ENCODE results near the gene CFD. TPM values are rescaled to one million over a fixed set of nuclear protein-coding genes. Genes with fewer than 3 reads are reported as not detected.

The CFD gene
- total RNA-seq, 2 experiments from 2014 or later: 0.35 TPM; not detected in 1

GRCh38 chr19:879711-880438 lies 20.4 kb downstream of the CFD start:
- H3K9me3 ChIP-seq (ENCODE audit: low read length): no peaks in the 10 kb centered on the region
- ChIA-PET POLR2A (interaction anchor here (1.2 kb wide), 1 partner anchor 14 kb away, joined by 3 read pairs; the partner anchor contains the start of gene RNU6-9), CTCF (ENCODE audit: unreplicated experiment) (interaction anchor here (0.6 kb wide), 1 partner anchor 250 kb away, joined by 3 read pairs; no protein-coding TSS in a partner anchor)
- no TSS peak for BruUV-seq (replicated peaks)
- no peak for DNase-seq (ENCODE audit: low spot score)
- H3K4me3 ChIP-seq (ENCODE audit: low read depth, low read length, poor library complexity, severe bottlenecking): no peak overlapping the region
- intact Hi-C loops (cut with micrococcal nuclease; ENCODE audit: unreplicated experiment): no loop called here
- H3K36me3 ChIP-seq (ENCODE audit: insufficient read depth, low read length): peaks cover 36% of the 10 kb centered on the region
- H3K4me1 ChIP-seq (ENCODE audit: insufficient read depth, low read length, poor library complexity, severe bottlenecking): no peaks in the 10 kb centered on the region
- H4K20me1 ChIP-seq (ENCODE audit: insufficient read depth, low read length): no peaks in the 10 kb centered on the region
- H3K9me2 ChIP-seq (ENCODE audit: insufficient read depth, low read length): no peaks in the 10 kb centered on the region
- no peak for TF ChIP-seq CTCF (conservative IDR thresholded peaks at IDR 0.05; ENCODE audit: low read length)
- no peak for TF ChIP-seq EZH2phosphoT487 (IDR thresholded peaks at IDR 0.05; ENCODE audit: borderline replicate concordance, low read depth, low read length)
- no peak overlapping the region for H2AFZ ChIP-seq (ENCODE audit: low read length)
- H3K79me2 ChIP-seq (ENCODE audit: insufficient read depth, low read depth, low read length): no peaks in the 10 kb centered on the region
- H3K27ac ChIP-seq (ENCODE audit: low read depth, low read length, poor library complexity, severe bottlenecking): no peak overlapping the region
- H3K4me2 ChIP-seq (ENCODE audit: low read length): no peak overlapping the region

- POLR2A ChIA-PET: interaction anchor here (0.7 kb wide), 1 partner anchor 119 kb away, joined by 3 read pairs; no protein-coding TSS in a partner anchor
- intact Hi-C loops (cut with micrococcal nuclease; ENCODE audit: unreplicated experiment): no loop called here
- H3K36me3 ChIP-seq (ENCODE audit: insufficient read depth, low read length): peaks cover 33% of the 10 kb centered on the region
- no peaks in the 10 kb centered on the region for H3K79me2 ChIP-seq (ENCODE audit: insufficient read depth, low read depth, low read length)
- no peak overlapping the region for H3K4me3 ChIP-seq (ENCODE audit: low read depth, low read length, poor library complexity, severe bottlenecking)
- no peaks in the 10 kb centered on the region for H3K4me1 ChIP-seq (ENCODE audit: insufficient read depth, low read length, poor library complexity, severe bottlenecking)
- H3K4me2 ChIP-seq (ENCODE audit: low read length): no peak overlapping the region
- H3K9me3 ChIP-seq (ENCODE audit: low read length): no peaks in the 10 kb centered on the region
- no peaks in the 10 kb centered on the region for H4K20me1 ChIP-seq (ENCODE audit: insufficient read depth, low read length)
- H3K27ac ChIP-seq (ENCODE audit: low read depth, low read length, poor library complexity, severe bottlenecking): no peak overlapping the region
- DNase-seq (ENCODE audit: low spot score): no peak
- TF ChIP-seq EZH2phosphoT487 (IDR thresholded peaks at IDR 0.05; ENCODE audit: borderline replicate concordance, low read depth, low read length): no peak
- TF ChIP-seq CTCF (conservative IDR thresholded peaks at IDR 0.05; ENCODE audit: low read length): no peak
- no peaks in the 10 kb centered on the region for H3K9me2 ChIP-seq (ENCODE audit: insufficient read depth, low read length)
- no TSS peak for BruUV-seq (replicated peaks)
- no peak overlapping the region for H2AFZ ChIP-seq (ENCODE audit: low read length)
- CTCF ChIA-PET (ENCODE audit: unreplicated experiment): no interaction called here
These were observed 22.1 kb downstream of the CFD start for GRCh38 chr19:881385-882071.
